Neural progenitor cell (in vitro differentiated cells): ENCODE measurements around the gene DDX27.

Source experiments
- CTCF ChIP-seq: fragments of 200-600 bp; sonication (generic); IDR thresholded peaks from 2 replicates; pipeline ENCODE4 v1.5.1; 2017; ENCODE audit warnings: antibody characterized with exemption, mild to moderate bottlenecking
- EZH2 ChIP-seq: fragments of 200-600 bp; sonication (generic); IDR thresholded peaks from 2 replicates; pipeline ENCODE4 v1.6.1; 2017; ENCODE audit warnings: antibody characterized with exemption, mild to moderate bottlenecking, moderate library complexity
- EZH2phosphoT487 ChIP-seq: fragments of 200-600 bp; sonication (generic); IDR thresholded peaks from 2 replicates; pipeline ENCODE4 v1.6.1; 2017; ENCODE audit warnings: antibody characterized with exemption

DNA sequence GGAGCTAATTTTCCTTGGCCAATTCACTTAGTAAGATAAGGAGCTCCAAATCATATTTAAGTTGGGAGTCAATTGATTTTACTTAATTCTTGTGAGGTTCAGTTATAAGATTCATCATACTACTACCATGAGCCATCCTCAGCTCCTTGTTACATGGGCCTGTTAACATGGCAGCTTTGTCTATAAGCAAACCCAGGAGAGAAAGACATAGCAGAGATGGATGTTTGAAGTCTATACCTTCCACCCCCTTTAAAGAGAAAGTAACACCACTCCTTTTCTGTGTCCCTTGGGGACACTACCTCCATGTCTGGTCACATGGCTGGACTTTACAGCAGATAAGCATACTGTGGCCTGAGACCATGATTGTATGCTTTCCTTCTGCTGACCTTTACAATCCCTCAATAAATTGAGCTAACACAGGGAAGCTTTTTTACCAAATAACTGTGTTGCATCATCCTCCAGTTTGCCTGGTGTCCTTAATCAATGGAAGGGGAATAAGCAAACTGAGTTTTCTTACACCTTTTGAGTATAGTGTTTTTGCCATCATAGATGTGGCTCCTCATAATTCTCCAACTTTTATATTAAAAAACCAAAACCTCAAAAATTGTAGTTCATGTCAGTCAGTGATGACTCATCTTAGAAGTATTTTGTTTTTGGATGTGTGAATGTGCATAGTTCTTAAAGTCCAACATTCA, 68.5 kb downstream of the DDX27 start:
- TF ChIP-seq CTCF (no peak), EZH2 (no peak), EZH2phosphoT487 (no peak)
